ENCODE results near the gene SLC43A2. TPM values are rescaled to one million over a fixed set of nuclear protein-coding genes. Genes with fewer than 3 reads are reported as not detected.

SLC43A2 gene
- total RNA-seq, 2 experiments from 2014 or later = 9.0 to 10.2 TPM

GRCh38 chr17:1542316-1542715 lies 86.3 kb downstream of the SLC43A2 start:
- peaks cover 76% of the 10 kb centered on the region for H3K36me3 Mint-ChIP-seq (ENCODE audit: low read depth)
- no peaks in the 10 kb centered on the region for H3K27me3 Mint-ChIP-seq
- ChIA-PET POLR2A (no interaction called here), CTCF (interaction anchor here (1.1 kb wide), 1 partner anchor 9 kb away, joined by 4 read pairs; no protein-coding TSS in a partner anchor)
- no peak overlapping the region for H3K4me3 Mint-ChIP-seq
- intact Hi-C loops (cut with DNase I, micrococcal nuclease) = no loop called here
- no peak overlapping the region for H3K4me3 ChIP-seq (ENCODE audit: low read length)
- peaks cover 82% of the 10 kb centered on the region for H3K36me3 ChIP-seq (ENCODE audit: insufficient read depth, low read length)
- no peaks in the 10 kb centered on the region for H3K4me1 Mint-ChIP-seq (ENCODE audit: low read depth)
- H3K27me3 ChIP-seq (ENCODE audit: control insufficient read depth in 1 of 2, insufficient read depth in 2 of 2, low read length in 2 of 2) = no peaks in the 10 kb centered on the region
- no peak overlapping the region for H3K27ac Mint-ChIP-seq
- no peaks in the 10 kb centered on the region for H3K4me1 ChIP-seq (ENCODE audit: insufficient read depth, low read length)
- no peaks in the 10 kb centered on the region for H3K9me3 ChIP-seq (ENCODE audit: control insufficient read depth in 1 of 2, insufficient read depth in 1 of 2, low read length in 2 of 2)
- DNase-seq = no peak
- ATAC-seq (ENCODE audit: poor library complexity) = no peak
- H3K27ac ChIP-seq (ENCODE audit: low read depth in 1 of 2, low read length in 2 of 2) = no peak overlapping the region
- H3K9me3 Mint-ChIP-seq = no peaks in the 10 kb centered on the region
- TF ChIP-seq, protein P1, sequence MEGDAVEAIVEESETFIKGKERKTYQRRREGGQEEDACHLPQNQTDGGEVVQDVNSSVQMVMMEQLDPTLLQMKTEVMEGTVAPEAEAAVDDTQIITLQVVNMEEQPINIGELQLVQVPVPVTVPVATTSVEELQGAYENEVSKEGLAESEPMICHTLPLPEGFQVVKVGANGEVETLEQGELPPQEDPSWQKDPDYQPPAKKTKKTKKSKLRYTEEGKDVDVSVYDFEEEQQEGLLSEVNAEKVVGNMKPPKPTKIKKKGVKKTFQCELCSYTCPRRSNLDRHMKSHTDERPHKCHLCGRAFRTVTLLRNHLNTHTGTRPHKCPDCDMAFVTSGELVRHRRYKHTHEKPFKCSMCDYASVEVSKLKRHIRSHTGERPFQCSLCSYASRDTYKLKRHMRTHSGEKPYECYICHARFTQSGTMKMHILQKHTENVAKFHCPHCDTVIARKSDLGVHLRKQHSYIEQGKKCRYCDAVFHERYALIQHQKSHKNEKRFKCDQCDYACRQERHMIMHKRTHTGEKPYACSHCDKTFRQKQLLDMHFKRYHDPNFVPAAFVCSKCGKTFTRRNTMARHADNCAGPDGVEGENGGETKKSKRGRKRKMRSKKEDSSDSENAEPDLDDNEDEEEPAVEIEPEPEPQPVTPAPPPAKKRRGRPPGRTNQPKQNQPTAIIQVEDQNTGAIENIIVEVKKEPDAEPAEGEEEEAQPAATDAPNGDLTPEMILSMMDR (IDR thresholded peaks at IDR 0.05) = no peak

DNA sequence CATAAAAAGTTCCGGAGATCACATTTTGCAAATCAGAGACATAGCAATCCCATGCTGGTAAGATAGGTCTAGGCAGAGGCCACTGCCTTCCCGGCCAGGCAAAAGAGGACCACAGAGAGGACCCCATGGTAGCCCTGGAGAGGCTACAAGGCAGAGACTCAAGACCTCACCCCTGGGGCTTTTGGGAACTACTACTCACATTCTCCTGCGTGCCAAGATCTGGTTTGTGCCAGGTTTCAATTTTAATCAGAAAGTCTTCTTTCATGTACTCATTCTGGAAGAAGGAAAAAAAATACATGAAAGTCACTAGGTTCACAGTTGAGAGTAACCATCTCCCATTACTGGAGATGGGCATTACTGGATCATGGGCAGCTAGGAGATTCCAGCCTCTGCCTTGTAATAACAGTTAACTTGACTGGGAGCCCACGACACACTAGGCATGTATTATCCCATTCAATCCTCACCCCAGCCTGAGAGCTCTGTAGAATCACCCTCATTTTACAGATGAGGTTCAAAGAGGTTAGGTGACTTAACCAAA lies 87.2 kb downstream of the SLC43A2 start:
- ATAC-seq (ENCODE audit: poor library complexity) = no peak
- ChIA-PET POLR2A (no interaction called here), CTCF (no interaction called here)
- Histone ChIP-seq H3K27ac (ENCODE audit: low read depth in 1 of 2, low read length in 2 of 2) (no peak overlapping the region), H3K27me3 (ENCODE audit: control insufficient read depth in 1 of 2, insufficient read depth in 2 of 2, low read length in 2 of 2) (no peaks in the 10 kb centered on the region), H3K9me3 (ENCODE audit: control insufficient read depth in 1 of 2, insufficient read depth in 1 of 2, low read length in 2 of 2) (no peaks in the 10 kb centered on the region), H3K36me3 (ENCODE audit: insufficient read depth, low read length) (peaks cover 73% of the 10 kb centered on the region), H3K4me3 (ENCODE audit: low read length) (no peak overlapping the region), H3K4me1 (ENCODE audit: insufficient read depth, low read length) (no peaks in the 10 kb centered on the region)
- Mint-ChIP-seq H3K4me3 (no peak overlapping the region), H3K4me1 (ENCODE audit: low read depth) (no peaks in the 10 kb centered on the region), H3K36me3 (ENCODE audit: low read depth) (peaks cover 69% of the 10 kb centered on the region), H3K27ac (no peak overlapping the region), H3K27me3 (no peaks in the 10 kb centered on the region), H3K9me3 (no peaks in the 10 kb centered on the region)
- TF ChIP-seq, protein P1 (IDR thresholded peaks at IDR 0.05) = no peak
- no peak for DNase-seq
- intact Hi-C loops (cut with DNase I, micrococcal nuclease) = no loop called here

- peaks cover 70% of the 10 kb centered on the region for H3K36me3 ChIP-seq (ENCODE audit: insufficient read depth, low read length)
- no peak overlapping the region for H3K27ac ChIP-seq (ENCODE audit: low read depth in 1 of 2, low read length in 2 of 2)
- Mint-ChIP-seq H3K9me3 (no peaks in the 10 kb centered on the region), H3K27me3 (no peaks in the 10 kb centered on the region), H3K4me1 (ENCODE audit: low read depth) (no peaks in the 10 kb centered on the region), H3K36me3 (ENCODE audit: low read depth) (peaks cover 67% of the 10 kb centered on the region), H3K4me3 (no peak overlapping the region), H3K27ac (no peak overlapping the region)
- no peaks in the 10 kb centered on the region for H3K4me1 ChIP-seq (ENCODE audit: insufficient read depth, low read length)
- intact Hi-C loops (cut with DNase I, micrococcal nuclease) = no loop called here
- no peak for ATAC-seq (ENCODE audit: poor library complexity)
- ChIA-PET CTCF (no interaction called here), POLR2A (no interaction called here)
- no peak for DNase-seq
- H3K27me3 ChIP-seq (ENCODE audit: control insufficient read depth in 1 of 2, insufficient read depth in 2 of 2, low read length in 2 of 2) = no peaks in the 10 kb centered on the region
- H3K4me3 ChIP-seq (ENCODE audit: low read length) = no peak overlapping the region
- TF ChIP-seq, protein P1 (IDR thresholded peaks at IDR 0.05) = no peak
- H3K9me3 ChIP-seq (ENCODE audit: control insufficient read depth in 1 of 2, insufficient read depth in 1 of 2, low read length in 2 of 2) = no peaks in the 10 kb centered on the region
Measured at GRCh38 chr17:1539811-1540210, 88.8 kb downstream of the SLC43A2 start.

All from CD4-positive, alpha-beta T cell (primary cell).